HepG2 (cell line): ENCODE measurements around the gene HMBS. TPM values are rescaled to one million over a fixed set of nuclear protein-coding genes. Genes with fewer than 3 reads are reported as not detected.
A peak's percentile ranks its signal among the peaks of the same experiment; 100 is the strongest.

Experiments
- ATAC-seq: fragments of 200-7000 bp; cut with Tn5 transposase; 3 replicates; pipeline ENCODE4 v1.9.1; 2020; ENCODE audit warnings: mild to moderate bottlenecking, moderate library complexity
- BruUV-seq: library from RNA; stranded (reverse); fragments of 400-500 nt; replicated peaks from 2 replicates; lab custom pipeline; 2021; lab: Mats Ljungman, UMichigan
- CTCF ChIA-PET: fragments of 300-600 bp; formaldehyde crosslinking; extraction: SDS; loops from one replicate; lab custom pipeline; 2021; ENCODE audit warnings: low total read pairs, inconsistent platforms, low intra/inter-chr PET ratio; lab: Yijun Ruan, JAX
- POLR2A ChIA-PET: fragments of 350-600 bp; sonication (Branson Sonifier 250); formaldehyde crosslinking; loops from one replicate; lab custom pipeline; 2020; ENCODE audit warnings: antibody characterized with exemption, inconsistent platforms; lab: Yijun Ruan, JAX
- DNase-seq: peaks from one replicate; pipeline ENCODE4 v3.0.0-alpha.2; 2015; ENCODE audit warnings: low spot score
- FAIRE-seq: peaks from 3 replicates; lab custom pipeline; 2011; peaks lifted over from hg19 to GRCh38; lab: Jason Lieb, UNC
- H2AFZ ChIP-seq: one replicate; pipeline ENCODE4 v1.6.1; 2011; ENCODE audit warnings: low read length, inconsistent platforms
- H3K27ac ChIP-seq: fragments of 300-600 bp; 3 replicates; pipeline ENCODE4 v1.8.0; 2011; ENCODE audit warnings: mixed run types, mild to moderate bottlenecking, mixed read lengths, low read length, inconsistent platforms; ENCODE audit not compliant: insufficient read depth; ENCODE audit errors: extremely low read length
- H3K27me3 ChIP-seq, 2 experiments: fragments of 200-600 bp in 1 of 2; 2 replicates in 1 of 2; 3 replicates in 1 of 2; pipeline versions ENCODE4 v1.6.0 to v1.8.0; 2011; ENCODE audit warnings: low read length in 2 of 2, mild to moderate bottlenecking in 2 of 2, moderate library complexity in 2 of 2, inconsistent platforms in 1 of 2; ENCODE audit not compliant: insufficient read depth in 2 of 2, control insufficient read depth in 1 of 2
- H3K36me3 ChIP-seq, 2 experiments: fragments of 200-600 bp in 1 of 2; replicated peaks in 1 of 2; 2 replicates in 1 of 2; 3 replicates in 1 of 2; pipeline versions ENCODE4 v1.5.1 to v1.8.0; 2011; ENCODE audit warnings: low read length in 2 of 2, inconsistent platforms in 1 of 2; ENCODE audit not compliant: insufficient read depth in 2 of 2, control insufficient read depth in 1 of 2
- H3K4me1 ChIP-seq: 2 replicates; pipeline ENCODE4 v1.5.1; 2012; ENCODE audit warnings: low read length, inconsistent platforms; ENCODE audit not compliant: insufficient read depth
- H3K4me2 ChIP-seq: 2 replicates; pipeline ENCODE4 v1.6.0; 2011; ENCODE audit warnings: low read depth, low read length, inconsistent platforms
- H3K4me3 ChIP-seq, 3 experiments: fragments of 200-600 bp in 1 of 3; sonication (generic), shearing (Covaris generic) in 1 of 3; replicated peaks in 1 of 3; 2 replicates each; pipeline ENCODE4 v1.5.1; 2011 to 2016; ENCODE audit warnings: low read length in 3 of 3, inconsistent platforms in 2 of 3, low read depth in 2 of 3, mild to moderate bottlenecking in 2 of 3, control low read depth in 1 of 3, mixed read lengths in 1 of 3; ENCODE audit not compliant: insufficient read depth in 1 of 3
- H3K79me2 ChIP-seq: one replicate; pipeline ENCODE4 v1.6.1; 2011; ENCODE audit warnings: low read length, inconsistent platforms; ENCODE audit not compliant: insufficient read depth
- H3K9ac ChIP-seq: 2 replicates; pipeline ENCODE4 v1.6.0; 2011; ENCODE audit warnings: mild to moderate bottlenecking, low read depth, low read length, inconsistent platforms; ENCODE audit not compliant: insufficient read depth
- H3K9me3 ChIP-seq: 2 replicates; pipeline ENCODE4 v1.5.1; 2012; ENCODE audit warnings: mild to moderate bottlenecking, low read length
- H4K20me1 ChIP-seq: 2 replicates; pipeline ENCODE4 v1.6.0; 2011; ENCODE audit warnings: inconsistent platforms, mild to moderate bottlenecking, low read length, moderate library complexity; ENCODE audit not compliant: insufficient read depth
- HDAC1 ChIP-seq: sonication (generic); formaldehyde crosslinking; IDR thresholded peaks from 2 replicates; pipeline ENCODE4 v1.5.1; 2020; ENCODE audit warnings: mild to moderate bottlenecking, missing genetic modification reagents
- KMT2B ChIP-seq: IDR thresholded peaks from 2 replicates; pipeline ENCODE4 v1.6.1; 2016; ENCODE audit warnings: missing genetic modification reagents, missing compliant biosample characterization
- MXD4 ChIP-seq: IDR thresholded peaks from 2 replicates; pipeline ENCODE4 v1.6.1; 2016; ENCODE audit warnings: mild to moderate bottlenecking, missing biosample characterization, missing genetic modification reagents
- NFYC ChIP-seq: IDR thresholded peaks from 2 replicates; pipeline ENCODE4 v1.6.1; 2016; ENCODE audit warnings: missing genetic modification reagents, missing compliant biosample characterization
- SRSF1 ChIP-seq: fragments of 200-400 bp; formaldehyde crosslinking; optimal IDR thresholded peaks from 2 replicates; pipeline ENCODE3; 2017; ENCODE audit warnings: mild to moderate bottlenecking, low read depth, low read length, moderate library complexity
- STAG1 ChIP-seq: sonication (generic); formaldehyde crosslinking; IDR thresholded peaks from 2 replicates; pipeline ENCODE4 v1.4.0; 2020; ENCODE audit warnings: missing genetic modification reagents
- TAF15 ChIP-seq: fragments of 200-400 bp; formaldehyde crosslinking; IDR thresholded peaks from one replicate; pipeline ENCODE4 v1.6.1; 2018; ENCODE audit warnings: mild to moderate bottlenecking, low read depth, low read length; ENCODE audit not compliant: poor library complexity, severe bottlenecking
- TEAD2 ChIP-seq: sonication (generic); formaldehyde crosslinking; IDR thresholded peaks from 2 replicates; pipeline ENCODE4 v1.9.0; 2021; ENCODE audit warnings: missing genetic modification reagents
- THAP9 ChIP-seq: sonication (generic); formaldehyde crosslinking; IDR thresholded peaks from 2 replicates; pipeline ENCODE4; 2020; ENCODE audit warnings: missing genetic modification reagents, mild to moderate bottlenecking, borderline replicate concordance
- ZMYM3 ChIP-seq: sonication (generic); formaldehyde crosslinking; IDR thresholded peaks from 2 replicates; pipeline ENCODE4 v1.5.1; 2020; ENCODE audit warnings: mild to moderate bottlenecking, missing genetic modification reagents
- ZNF317 ChIP-seq: sonication (generic); formaldehyde crosslinking; IDR thresholded peaks from 2 replicates; pipeline ENCODE4 v1.5.0; 2020; ENCODE audit warnings: mild to moderate bottlenecking, missing genetic modification reagents
- ZNF496 ChIP-seq: sonication (generic); formaldehyde crosslinking; IDR thresholded peaks from 2 replicates; pipeline ENCODE4 v1.8.1; 2023; ENCODE audit warnings: mild to moderate bottlenecking, moderate library complexity, missing genetic modification reagents; ENCODE audit not compliant: insufficient replicate concordance
- ZSCAN22 ChIP-seq: sonication (generic); formaldehyde crosslinking; IDR thresholded peaks from 2 replicates; pipeline ENCODE4 v1.4.0; 2020; ENCODE audit warnings: mild to moderate bottlenecking, missing genetic modification reagents
- ZSCAN30 ChIP-seq: sonication (generic); formaldehyde crosslinking; IDR thresholded peaks from 2 replicates; pipeline ENCODE4 v1.5.0; 2020; ENCODE audit warnings: mild to moderate bottlenecking, missing genetic modification reagents
- WGBS: methylation state at CpG from one replicate; pipeline ENCODE4 v1.1.6; 2017; ENCODE audit warnings: low lambda C conversion rate; 5-methylcytosine and 5-hydroxymethylcytosine counted together
- in situ Hi-C: cut with HindIII; loops from 2 replicates; pipeline ENCODE4 v1.10.0; 2017; ENCODE audit warnings: low pct_unique_long_range_greater_than_20kb; ENCODE audit not compliant: extremely low pct_ligation_motif_present
- intact Hi-C: fragments of 100-400 bp; cut with micrococcal nuclease; formaldehyde crosslinking; loops from one replicate; pipeline ENCODE4 v1.10.0; 2022; ENCODE audit not compliant: unreplicated experiment
- polyA plus RNA-seq, 8 experiments: library from polyadenylated mRNA; depleted of rRNA in 3 of 8; stranded (reverse) in 7 of 8; unstranded in 1 of 8; fragments of >200 nt; fragmentation: Illumina TruSeq in 4 of 8; extraction: Trizol in 4 of 8; gene quantifications; 2 replicates each; pipeline versions ENCODE4 v1.2.1 to v1.2.3, GENCODE V29; 2011 to 2016; ENCODE audit warnings: low read depth in 4 of 8, missing spikeins in 1 of 8, mixed read lengths in 1 of 8; ENCODE audit not compliant: insufficient read depth in 1 of 8
- total RNA-seq, 5 experiments: library from RNA; depleted of rRNA; stranded (reverse); fragments of >200 nt; fragmentation: Illumina TruSeq; extraction: Trizol; gene quantifications; 2 replicates each; pipeline ENCODE4 v1.2.3, GENCODE V29; 2016; ENCODE audit warnings: low read depth in 1 of 5
- TF ChIP-seq, protein P1 (sequence below), 2 experiments: IDR thresholded peaks; 2 replicates each; pipeline ENCODE4 v1.6.1; 2011 to 2012; ENCODE audit warnings: low read length in 2 of 2, borderline replicate concordance in 1 of 2, low read depth in 1 of 2, mild to moderate bottlenecking in 1 of 2, moderate library complexity in 1 of 2

HMBS gene
- total and polyA plus RNA-seq, 2 of the 13 experiments (the other 11 are each of a cell fraction or from before 2014, with no cell fraction given), result 9.4 to 46.9 TPM

DNA sequence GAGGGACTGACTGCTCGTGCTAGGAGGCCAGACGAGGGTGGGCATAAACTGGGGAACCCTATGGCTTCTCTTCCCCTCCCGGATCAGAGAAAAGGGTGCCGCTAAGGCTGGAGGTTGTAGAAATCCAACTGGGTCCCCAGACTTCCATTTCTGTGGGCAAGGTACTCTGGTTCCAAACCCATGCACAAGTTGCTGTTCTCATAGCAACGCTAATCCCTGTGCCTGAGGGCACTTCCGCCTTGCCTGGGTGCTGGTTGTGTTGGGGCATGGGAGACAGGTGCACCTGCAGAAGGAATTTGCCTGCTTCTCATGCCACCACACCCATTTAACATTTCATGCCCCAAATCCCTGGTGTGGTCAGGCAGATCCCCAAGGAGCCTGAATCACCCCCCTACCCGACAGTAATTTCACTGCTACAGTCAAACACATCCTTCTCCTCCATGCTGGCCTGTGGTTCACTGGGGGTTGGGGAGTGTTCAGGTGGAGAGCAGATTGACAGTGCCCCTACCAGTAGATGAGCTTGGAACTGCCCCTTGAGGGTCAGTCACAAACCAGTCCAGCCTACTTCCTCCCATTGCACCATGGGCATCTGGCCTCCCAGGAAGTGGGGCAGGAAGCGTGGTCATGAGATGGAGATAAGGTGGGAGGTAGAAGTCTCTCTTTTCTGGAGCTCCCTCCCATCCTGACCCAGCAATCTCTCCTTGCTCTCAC is 23.6 kb downstream of the HMBS start (continued):
- TF ChIP-seq ZSCAN30 (CRISPR knock-in tag) (no peak), HDAC1 (CRISPR knock-in tag) (peak; percentile 0; the same call in 1 of the 2 replicates), STAG1 (no peak), ZNF317 (CRISPR knock-in tag) (no peak)
- TF ChIP-seq, protein P1, sequence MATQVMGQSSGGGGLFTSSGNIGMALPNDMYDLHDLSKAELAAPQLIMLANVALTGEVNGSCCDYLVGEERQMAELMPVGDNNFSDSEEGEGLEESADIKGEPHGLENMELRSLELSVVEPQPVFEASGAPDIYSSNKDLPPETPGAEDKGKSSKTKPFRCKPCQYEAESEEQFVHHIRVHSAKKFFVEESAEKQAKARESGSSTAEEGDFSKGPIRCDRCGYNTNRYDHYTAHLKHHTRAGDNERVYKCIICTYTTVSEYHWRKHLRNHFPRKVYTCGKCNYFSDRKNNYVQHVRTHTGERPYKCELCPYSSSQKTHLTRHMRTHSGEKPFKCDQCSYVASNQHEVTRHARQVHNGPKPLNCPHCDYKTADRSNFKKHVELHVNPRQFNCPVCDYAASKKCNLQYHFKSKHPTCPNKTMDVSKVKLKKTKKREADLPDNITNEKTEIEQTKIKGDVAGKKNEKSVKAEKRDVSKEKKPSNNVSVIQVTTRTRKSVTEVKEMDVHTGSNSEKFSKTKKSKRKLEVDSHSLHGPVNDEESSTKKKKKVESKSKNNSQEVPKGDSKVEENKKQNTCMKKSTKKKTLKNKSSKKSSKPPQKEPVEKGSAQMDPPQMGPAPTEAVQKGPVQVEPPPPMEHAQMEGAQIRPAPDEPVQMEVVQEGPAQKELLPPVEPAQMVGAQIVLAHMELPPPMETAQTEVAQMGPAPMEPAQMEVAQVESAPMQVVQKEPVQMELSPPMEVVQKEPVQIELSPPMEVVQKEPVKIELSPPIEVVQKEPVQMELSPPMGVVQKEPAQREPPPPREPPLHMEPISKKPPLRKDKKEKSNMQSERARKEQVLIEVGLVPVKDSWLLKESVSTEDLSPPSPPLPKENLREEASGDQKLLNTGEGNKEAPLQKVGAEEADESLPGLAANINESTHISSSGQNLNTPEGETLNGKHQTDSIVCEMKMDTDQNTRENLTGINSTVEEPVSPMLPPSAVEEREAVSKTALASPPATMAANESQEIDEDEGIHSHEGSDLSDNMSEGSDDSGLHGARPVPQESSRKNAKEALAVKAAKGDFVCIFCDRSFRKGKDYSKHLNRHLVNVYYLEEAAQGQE (IDR thresholded peaks at IDR 0.05; ENCODE audit: borderline replicate concordance in 1 of 2, low read depth in 1 of 2, low read length in 2 of 2), result no peak

DNA sequence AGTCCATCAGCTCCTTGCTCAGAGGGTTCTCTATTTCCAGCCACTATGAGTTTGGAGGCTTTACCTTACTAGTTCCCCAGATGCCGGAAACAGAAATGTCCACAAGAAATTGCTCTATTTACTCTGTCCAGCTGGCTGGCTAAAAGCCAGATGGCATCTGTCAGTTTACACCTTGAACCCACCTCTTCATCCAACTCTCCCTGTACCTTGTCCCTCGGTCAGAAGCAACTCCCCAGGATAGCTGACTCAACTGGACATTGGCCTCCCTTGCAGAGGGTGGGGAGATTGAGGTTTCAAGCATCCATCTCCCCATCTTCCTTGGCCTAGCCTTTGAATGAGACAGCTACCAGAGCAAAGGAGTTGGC is 24.2 kb downstream of the HMBS start:
- BruUV-seq, result no TSS peak
- Histone ChIP-seq H2AFZ (no peak overlapping the region), H3K9ac (no peak overlapping the region), H3K4me3 (peak overlapping the region; percentile 68 to 86 (median 85); a peak in 5 of 6 replicates), H3K36me3 (peaks cover 4 to 28% of the 10 kb centered on the region in 2 experiments), H3K9me3 (no peaks in the 10 kb centered on the region), H3K27me3 (no peaks in the 10 kb centered on the region; a peak in 1 of 5 replicates), H3K27ac (peak overlapping the region; percentile 65), H3K4me1 (peaks cover 29% of the 10 kb centered on the region), H3K79me2 (no peaks in the 10 kb centered on the region), H3K4me2 (peak overlapping the region; percentile 82), H4K20me1 (no peaks in the 10 kb centered on the region)
- peak; percentile 57 for FAIRE-seq
- ChIA-PET CTCF (no interaction called here), POLR2A (interaction anchor here (0.8 to 4.2 kb wide), 7 partner anchors 9 to 267 kb away, joined by 3 to 75 read pairs (median 7); partner anchors contain the start of genes HINFP, HMBS, NHERF4 and VPS11)
- intact Hi-C loops, result loop anchor here (5.0 kb wide), 1 partner anchor 88 kb away; no protein-coding TSS in a partner anchor
- peak; percentile 61 for DNase-seq
- ATAC-seq, result peak; percentile 24
- in situ Hi-C loops, result no loop called here
- WGBS, result 3% methylated on average over 2 of the region's 2 CpGs
- TF ChIP-seq ZMYM3 (no peak), KMT2B (CRISPR knock-in tag) (peak; percentile 4; the same call in 1 of the 2 replicates), THAP9 (CRISPR knock-in tag) (no peak), ZNF496 (CRISPR knock-in tag) (no peak), MXD4 (CRISPR knock-in tag) (no peak), NFYC (no peak), TEAD2 (CRISPR knock-in tag) (no peak), SRSF1 (no peak), TAF15 (no peak), ZSCAN22 (CRISPR knock-in tag) (no peak)
